H1 (cell line): Measurements from ENCODE around the gene GPC3. TPM values are rescaled to one million over a fixed set of nuclear protein-coding genes. Genes with fewer than 3 reads are reported as not detected.

Experiments
- CTCF ChIA-PET: fragments of 300-600 bp; sonication (Branson Sonifier 250); formaldehyde crosslinking; loops from one replicate; lab custom pipeline; 2021; ENCODE audit not compliant: partially characterized antibody; lab: Charles Lee
- POLR2A ChIA-PET: fragments of 300-600 bp; sonication (Branson Sonifier 250); formaldehyde crosslinking; loops from one replicate; lab custom pipeline; 2021; ENCODE audit warnings: inconsistent platforms; ENCODE audit not compliant: partially characterized antibody; lab: Charles Lee
- DNase-seq, 2 experiments: peaks; one replicate each; pipeline versions ENCODE4 v3.0.0 to v3.0.0-alpha.2; 2010 to 2022; ENCODE audit warnings: low spot score in 2 of 2, low read depth in 1 of 2, mixed read lengths in 1 of 2
- FAIRE-seq: peaks from 2 replicates; lab custom pipeline; 2011; peaks lifted over from hg19 to GRCh38; lab: Jason Lieb, UNC
- H2AFZ ChIP-seq: 2 replicates; pipeline ENCODE4 v1.8.1; 2012; ENCODE audit warnings: low read length, inconsistent platforms
- H2AK5ac ChIP-seq: 2 replicates; pipeline ENCODE4 v1.6.1; 2013; ENCODE audit warnings: low read depth, low read length
- H2BK120ac ChIP-seq: replicated peaks from 2 replicates; pipeline ENCODE3; 2013; ENCODE audit warnings: low read depth, low read length, inconsistent platforms
- H2BK12ac ChIP-seq: 2 replicates; pipeline ENCODE4 v1.6.1; 2013; ENCODE audit warnings: low read depth, low read length
- H2BK15ac ChIP-seq: 2 replicates; pipeline ENCODE4 v1.6.1; 2013; ENCODE audit warnings: low read length
- H2BK20ac ChIP-seq: 2 replicates; pipeline ENCODE4 v1.6.1; 2013; ENCODE audit warnings: low read length
- H2BK5ac ChIP-seq: 2 replicates; pipeline ENCODE4 v1.6.1; 2013; ENCODE audit warnings: low read depth, low read length
- H3K14ac ChIP-seq: 2 replicates; pipeline ENCODE4 v1.6.1; 2013; ENCODE audit warnings: inconsistent platforms; ENCODE audit not compliant: insufficient read length
- H3K18ac ChIP-seq: 2 replicates; pipeline ENCODE4 v1.6.1; 2013; ENCODE audit warnings: low read length; ENCODE audit errors: extremely low read depth
- H3K23ac ChIP-seq: 2 replicates; pipeline ENCODE4 v1.6.1; 2013; ENCODE audit warnings: inconsistent platforms; ENCODE audit not compliant: insufficient read length
- H3K23me2 ChIP-seq: 2 replicates; pipeline ENCODE4 v1.6.1; 2013; ENCODE audit warnings: low read depth, low read length
- H3K27ac ChIP-seq: 2 replicates; pipeline ENCODE4 v1.6.1; 2011; ENCODE audit warnings: low read depth, low read length, inconsistent platforms
- H3K27me3 ChIP-seq, 4 experiments: replicated peaks in 1 of 4; 1 replicate in 1 of 4; 2 replicates in 3 of 4; pipeline versions ENCODE4 v1.6.1 to v1.8.1; 2011 to 2013; ENCODE audit warnings: low read length in 3 of 4, mild to moderate bottlenecking in 3 of 4, inconsistent platforms in 2 of 4, mixed read lengths in 2 of 4, moderate library complexity in 1 of 4; ENCODE audit not compliant: control insufficient read depth in 3 of 4, insufficient read depth in 3 of 4; ENCODE audit errors: extremely low read depth in 1 of 4
- H3K36me3 ChIP-seq, 4 experiments: 2 replicates each; pipeline versions ENCODE4 v1.6.1 to v1.8.1; 2011 to 2013; ENCODE audit warnings: mild to moderate bottlenecking in 4 of 4, low read length in 3 of 4, moderate library complexity in 2 of 4, control low read depth in 1 of 4, inconsistent platforms in 1 of 4; ENCODE audit not compliant: insufficient read depth in 4 of 4, control insufficient read depth in 2 of 4
- H3K4ac ChIP-seq: replicated peaks from 2 replicates; pipeline ENCODE3; 2013; ENCODE audit warnings: low read length, low read depth, mixed read lengths, inconsistent platforms; ENCODE audit not compliant: insufficient read length
- H3K4me1 ChIP-seq, 4 experiments: replicated peaks in 1 of 4; 1 replicate in 1 of 4; 2 replicates in 3 of 4; pipeline versions ENCODE4 v1.6.1 to v1.8.1; 2011 to 2013; ENCODE audit warnings: low read length in 3 of 4, inconsistent platforms in 2 of 4, mixed read lengths in 1 of 4; ENCODE audit not compliant: insufficient read depth in 4 of 4, control insufficient read depth in 3 of 4
- H3K4me2 ChIP-seq, 2 experiments: 2 replicates each; pipeline versions ENCODE4 v1.6.1 to v1.8.1; 2011 to 2013; ENCODE audit warnings: low read depth in 2 of 2, low read length in 2 of 2, control low read depth in 1 of 2, inconsistent platforms in 1 of 2, mild to moderate bottlenecking in 1 of 2; ENCODE audit not compliant: insufficient read depth in 1 of 2
- H3K4me3 ChIP-seq, 4 experiments: fragments of 200-600, 300-600 bp in 1 of 4; sonication (generic), shearing (Covaris generic), sonication (Bioruptor Twin) in 1 of 4; 2 replicates each; pipeline versions ENCODE4 v1.5.1 to v1.8.1; 2011 to 2016; ENCODE audit warnings: low read length in 4 of 4, low read depth in 3 of 4, control low read depth in 2 of 4, inconsistent platforms in 2 of 4, mild to moderate bottlenecking in 2 of 4, mixed read lengths in 1 of 4, moderate library complexity in 1 of 4; ENCODE audit not compliant: insufficient read depth in 2 of 4; ENCODE audit errors: extremely low read depth in 1 of 4
- H3K56ac ChIP-seq: replicated peaks from 2 replicates; pipeline ENCODE3; 2013; ENCODE audit warnings: low read depth, mild to moderate bottlenecking, mixed read lengths, low read length, inconsistent platforms; ENCODE audit not compliant: insufficient read length
- H3K79me1 ChIP-seq: 2 replicates; pipeline ENCODE4 v1.6.1; 2013; ENCODE audit warnings: low read depth, low read length, control low read depth
- H3K79me2 ChIP-seq, 2 experiments: 2 replicates each; pipeline versions ENCODE4 v1.6.1 to v1.8.1; 2012 to 2013; ENCODE audit warnings: low read length in 2 of 2, mild to moderate bottlenecking in 2 of 2, inconsistent platforms in 1 of 2; ENCODE audit not compliant: insufficient read depth in 2 of 2, control insufficient read depth in 1 of 2
- H3K9ac ChIP-seq, 4 experiments: replicated peaks in 1 of 4; 1 replicate in 1 of 4; 2 replicates in 3 of 4; pipeline versions ENCODE4 v1.6.1 to v1.8.1; 2011 to 2013; ENCODE audit warnings: low read depth in 3 of 4, low read length in 3 of 4, control low read depth in 2 of 4, mild to moderate bottlenecking in 2 of 4, moderate library complexity in 2 of 4, inconsistent platforms in 1 of 4; ENCODE audit errors: extremely low read depth in 1 of 4
- H3K9me3 ChIP-seq, 2 experiments: 2 replicates each; pipeline versions ENCODE4 v1.6.1 to v1.8.1; 2012 to 2013; ENCODE audit warnings: mild to moderate bottlenecking in 2 of 2, moderate library complexity in 2 of 2, control low read depth in 1 of 2, inconsistent platforms in 1 of 2, low read depth in 1 of 2, low read length in 1 of 2, mixed read lengths in 1 of 2; ENCODE audit not compliant: insufficient read depth in 2 of 2
- H4K20me1 ChIP-seq, 2 experiments: replicated peaks in 1 of 2; 2 replicates each; pipeline versions ENCODE3 to v1.8.1; 2011 to 2013; ENCODE audit warnings: inconsistent platforms in 2 of 2, low read length in 2 of 2, mild to moderate bottlenecking in 1 of 2; ENCODE audit not compliant: insufficient read depth in 2 of 2, control insufficient read depth in 1 of 2
- H4K5ac ChIP-seq: 2 replicates; pipeline ENCODE4 v1.6.1; 2013; ENCODE audit warnings: low read length, low read depth, mixed read lengths, inconsistent platforms; ENCODE audit not compliant: insufficient read length
- H4K8ac ChIP-seq: 2 replicates; pipeline ENCODE4 v1.8.0; 2013; ENCODE audit warnings: mild to moderate bottlenecking, moderate library complexity, low read length, inconsistent platforms; ENCODE audit not compliant: insufficient read depth; ENCODE audit errors: extremely low read depth
- H4K91ac ChIP-seq: replicated peaks from 2 replicates; pipeline ENCODE3; 2013; ENCODE audit warnings: low read length, mixed read lengths, inconsistent platforms; ENCODE audit not compliant: insufficient read length
- ATF3 ChIP-seq: IDR thresholded peaks from 2 replicates; pipeline ENCODE4 v1.6.1; 2011; ENCODE audit warnings: low read depth, mild to moderate bottlenecking, low read length; ENCODE audit not compliant: insufficient read depth
- BRCA1 ChIP-seq: IDR thresholded peaks from 2 replicates; pipeline ENCODE4 v1.6.1; 2012; ENCODE audit warnings: low read depth, low read length, improper control_type of control experiment
- CHD2 ChIP-seq: IDR thresholded peaks from 2 replicates; pipeline ENCODE4 v1.6.1; 2012; ENCODE audit warnings: low read length, improper control_type of control experiment
- JUN ChIP-seq: IDR thresholded peaks from 2 replicates; pipeline ENCODE4 v1.6.1; 2011; ENCODE audit warnings: low read depth, mild to moderate bottlenecking, improper control_type of control experiment, low read length
- MAFK ChIP-seq: IDR thresholded peaks from 2 replicates; pipeline ENCODE4 v1.6.1; 2012; ENCODE audit warnings: low read depth, mild to moderate bottlenecking, improper control_type of control experiment, low read length
- PHF8 ChIP-seq: fragments of 200-600 bp; sonication (generic); conservative IDR thresholded peaks from 2 replicates; pipeline ENCODE4 v1.7.1; 2012; ENCODE audit warnings: low read depth, mild to moderate bottlenecking, inconsistent platforms, low read length, moderate library complexity
- WGBS, 2 experiments: shearing (Covaris generic) in 1 of 2; methylation state at CpG; one replicate each; pipeline versions ENCODE4 v1.1.6 to v1.1.7; 2013 to 2015; ENCODE audit warnings: low lambda C conversion rate in 2 of 2, mixed read lengths in 2 of 2, inconsistent platforms in 1 of 2, low coverage in 1 of 2, missing lambda C conversion rate in 1 of 2; ENCODE audit not compliant: insufficient replicate concordance in 2 of 2, insufficient coverage in 1 of 2, insufficient read length in 1 of 2; ENCODE audit errors: extremely low coverage in 1 of 2, missing lambda C conversion rate in 1 of 2; 5-methylcytosine and 5-hydroxymethylcytosine counted together
- polyA plus RNA-seq, 7 experiments: library from polyadenylated mRNA; depleted of rRNA in 3 of 7; stranded (reverse) in 5 of 7; unstranded in 2 of 7; fragments of >200 nt in 5 of 7; fragments of 200-250 nt in 2 of 7; gene quantifications; 1 replicate in 5 of 7; 2 replicates in 1 of 7; 4 replicates in 1 of 7; pipeline versions ENCODE4 v1.2.1 to v1.2.3, GENCODE V29; 2011 to 2013; ENCODE audit warnings: missing spikeins in 2 of 7, mixed read lengths in 2 of 7
- total RNA-seq: library from RNA; stranded (reverse); fragmentation: NEBNext Ultra II Directional; extraction: Animal tissue kit (Norgen Biotek cat#: 25700); gene quantifications from 2 replicates; pipeline ENCODE4 v1.2.1, GENCODE V29; 2021

Gene GPC3
- total and polyA plus RNA-seq, 2 of the 8 experiments (the other 6 are each of a cell fraction or from before 2014, with no cell fraction given), result 64.8 to 71.9 TPM

- H3K9ac ChIP-seq, result no peak overlapping the region
- H3K79me2 ChIP-seq, result no peaks in the 10 kb centered on the region
- POLR2A ChIA-PET, result no interaction called here
- no peak overlapping the region for H2BK5ac ChIP-seq
- no peak overlapping the region for H4K8ac ChIP-seq
- H4K20me1 ChIP-seq, result no peaks in the 10 kb centered on the region
- H3K27me3 ChIP-seq, result no peaks in the 10 kb centered on the region
- no peak overlapping the region for H3K23ac ChIP-seq
- no peak overlapping the region for H2AFZ ChIP-seq
- H3K9me3 ChIP-seq, result no peaks in the 10 kb centered on the region
- no peak overlapping the region for H2AK5ac ChIP-seq
- H2BK120ac ChIP-seq, result no peak overlapping the region
- H3K27ac ChIP-seq, result no peak overlapping the region
- no peak overlapping the region for H4K5ac ChIP-seq
- H3K4me2 ChIP-seq, result no peak overlapping the region
- WGBS, 2 experiments, result 81% methylated on average over 3 of the region's 3 CpGs; no CpG with 5 or more reads in 1 of the 2 experiments
- no peak overlapping the region for H3K4ac ChIP-seq
- H2BK15ac ChIP-seq, result no peak overlapping the region
- H2BK12ac ChIP-seq, result no peak overlapping the region
- no peak overlapping the region for H4K91ac ChIP-seq
- no peaks in the 10 kb centered on the region; a peak in 2 of 7 replicates for H3K4me1 ChIP-seq
- H3K23me2 ChIP-seq, result no peaks in the 10 kb centered on the region
- H3K4me3 ChIP-seq, result no peak overlapping the region
- CTCF ChIA-PET, result interaction anchor here (0.6 to 1.9 kb wide), 2 partner anchors 8 to 390 kb away, joined by 3 to 5 read pairs; no protein-coding TSS in a partner anchor
- FAIRE-seq, result no peak
- H3K79me1 ChIP-seq, result no peaks in the 10 kb centered on the region
- H3K18ac ChIP-seq, result no peak overlapping the region
- H3K14ac ChIP-seq, result no peak overlapping the region
- TF ChIP-seq JUN (no peak), ATF3 (no peak), BRCA1 (no peak), MAFK (no peak), PHF8 (no peak), CHD2 (no peak)
- no peak for DNase-seq
- H2BK20ac ChIP-seq, result no peak overlapping the region
- H3K36me3 ChIP-seq, result 0 out of 8 replicates have a peak, but pooled peaks cover 0 to 3% (median 0%) of the 10 kb centered on the region in 4 experiments
- no peak overlapping the region for H3K56ac ChIP-seq
These were observed 323.2 kb downstream of the GPC3 start for GRCh38 chrX:133661962-133662839.
